ENCODE measurements around the gene TBC1D14.

GRCh38 chr4:6917461-6918271 lies 8.0 kb downstream of the TBC1D14 start:
- TF ChIP-seq TAF1 (IDR thresholded peaks at IDR 0.05; ENCODE audit: low read depth, low read length) (no peak), POLR2A (IDR thresholded peaks at IDR 0.05; ENCODE audit: low read depth, low read length) (no peak)

All from GM12891 (cell line).